OCI-LY7 (cell line): ENCODE results near the gene STAC3. TPM values are rescaled to one million over a fixed set of nuclear protein-coding genes. Genes with fewer than 3 reads are reported as not detected.
A peak's percentile ranks its signal among the peaks of the same experiment; 100 is the strongest.

ENCODE experiments used
- BruUV-seq: library from RNA; stranded (reverse); fragments of 400-500 nt; replicated peaks from 2 replicates; lab custom pipeline; 2021; lab: Mats Ljungman, UMichigan
- CTCF ChIA-PET: fragments of 300-600 bp; sonication (Branson Sonifier 250); formaldehyde crosslinking; loops from one replicate; lab custom pipeline; 2022; ENCODE audit warnings: antibody characterized with exemption; ENCODE audit not compliant: unreplicated experiment; lab: Charles Lee
- POLR2A ChIA-PET: fragments of 300-600 bp; sonication (Branson Sonifier 250); formaldehyde crosslinking; loops from one replicate; lab custom pipeline; 2022; ENCODE audit warnings: antibody characterized with exemption; lab: Charles Lee
- DNase-seq: peaks from one replicate; pipeline ENCODE4 v3.0.0-alpha.2; 2015; ENCODE audit warnings: low spot score
- H2AFZ ChIP-seq: fragments of 200-600 bp; sonication (generic), shearing (Covaris generic); 2 replicates; pipeline ENCODE4 v1.6.1; 2014; ENCODE audit warnings: mild to moderate bottlenecking, antibody characterized with exemption, low read length, moderate library complexity
- H3K27ac ChIP-seq: fragments of 200-600 bp; sonication (generic); 2 replicates; pipeline ENCODE4 v1.5.1; 2014; ENCODE audit warnings: mixed run types, low read depth, mild to moderate bottlenecking, moderate library complexity, low read length, inconsistent platforms; ENCODE audit not compliant: poor library complexity, severe bottlenecking
- H3K36me3 ChIP-seq: fragments of 200-600 bp; sonication (generic); 2 replicates; pipeline ENCODE4 v1.6.1; 2014; ENCODE audit warnings: mild to moderate bottlenecking, antibody characterized with exemption, low read length, moderate library complexity, mixed read lengths; ENCODE audit not compliant: insufficient read depth
- H3K4me1 ChIP-seq: fragments of 200-600 bp; sonication (generic); 2 replicates; pipeline ENCODE4 v1.5.1; 2014; ENCODE audit warnings: mild to moderate bottlenecking, low read length; ENCODE audit not compliant: insufficient read depth, poor library complexity, severe bottlenecking
- H3K4me2 ChIP-seq: fragments of 200-600 bp; sonication (generic); 2 replicates; pipeline ENCODE4 v1.6.1; 2014; ENCODE audit warnings: mild to moderate bottlenecking, low read length
- H3K4me3 ChIP-seq: fragments of 200-600 bp; sonication (generic); 2 replicates; pipeline ENCODE4 v1.5.1; 2014; ENCODE audit warnings: mild to moderate bottlenecking, low read depth, low read length; ENCODE audit not compliant: poor library complexity, severe bottlenecking
- H3K79me2 ChIP-seq: fragments of 200-600 bp; sonication (generic); 2 replicates; pipeline ENCODE4 v1.6.1; 2016; ENCODE audit warnings: low read depth, mild to moderate bottlenecking, low read length, moderate library complexity, mixed read lengths; ENCODE audit not compliant: insufficient read depth
- H3K9me2 ChIP-seq: fragments of 200-600 bp; sonication (generic); 2 replicates; pipeline ENCODE4 v1.6.1; 2016; ENCODE audit warnings: mild to moderate bottlenecking, low read length, mixed read lengths; ENCODE audit not compliant: insufficient read depth
- H3K9me3 ChIP-seq: fragments of 200-600 bp; sonication (generic); 2 replicates; pipeline ENCODE4 v1.6.1; 2014; ENCODE audit warnings: mild to moderate bottlenecking, mixed run types, low read length, mixed read lengths
- H4K20me1 ChIP-seq: fragments of 200-600 bp; sonication (generic); 2 replicates; pipeline ENCODE4 v1.6.1; 2014; ENCODE audit warnings: mild to moderate bottlenecking, antibody characterized with exemption, low read length, moderate library complexity, mixed read lengths; ENCODE audit not compliant: insufficient read depth
- EZH2phosphoT487 ChIP-seq: fragments of 200-600 bp; sonication (generic); IDR thresholded peaks from 2 replicates; pipeline ENCODE4 v1.6.1; 2018; ENCODE audit warnings: low read depth, borderline replicate concordance, mild to moderate bottlenecking, mixed run types, antibody characterized with exemption, low read length, moderate library complexity, mixed read lengths
- intact Hi-C: fragments of 100-400 bp; cut with micrococcal nuclease; formaldehyde crosslinking; loops from one replicate; pipeline ENCODE4 v1.10.0; 2022; ENCODE audit not compliant: unreplicated experiment
- total RNA-seq, 2 experiments: library from RNA; depleted of rRNA in 1 of 2; stranded (reverse); fragments of >200 nt in 1 of 2; shearing (Covaris generic) in 1 of 2; gene quantifications; 2 replicates each; pipeline ENCODE4 v1.2.3, GENCODE V29; 2014 to 2022
- TF ChIP-seq, protein P1 (sequence below): fragments of 200-600 bp; sonication (generic); conservative IDR thresholded peaks from 2 replicates; pipeline ENCODE4 v1.5.1; 2014; ENCODE audit warnings: mild to moderate bottlenecking, antibody characterized with exemption, low read length, moderate library complexity, mixed read lengths

Gene STAC3
- total RNA-seq, 2 experiments from 2014 or later, result 1.4 to 6.8 TPM

DNA sequence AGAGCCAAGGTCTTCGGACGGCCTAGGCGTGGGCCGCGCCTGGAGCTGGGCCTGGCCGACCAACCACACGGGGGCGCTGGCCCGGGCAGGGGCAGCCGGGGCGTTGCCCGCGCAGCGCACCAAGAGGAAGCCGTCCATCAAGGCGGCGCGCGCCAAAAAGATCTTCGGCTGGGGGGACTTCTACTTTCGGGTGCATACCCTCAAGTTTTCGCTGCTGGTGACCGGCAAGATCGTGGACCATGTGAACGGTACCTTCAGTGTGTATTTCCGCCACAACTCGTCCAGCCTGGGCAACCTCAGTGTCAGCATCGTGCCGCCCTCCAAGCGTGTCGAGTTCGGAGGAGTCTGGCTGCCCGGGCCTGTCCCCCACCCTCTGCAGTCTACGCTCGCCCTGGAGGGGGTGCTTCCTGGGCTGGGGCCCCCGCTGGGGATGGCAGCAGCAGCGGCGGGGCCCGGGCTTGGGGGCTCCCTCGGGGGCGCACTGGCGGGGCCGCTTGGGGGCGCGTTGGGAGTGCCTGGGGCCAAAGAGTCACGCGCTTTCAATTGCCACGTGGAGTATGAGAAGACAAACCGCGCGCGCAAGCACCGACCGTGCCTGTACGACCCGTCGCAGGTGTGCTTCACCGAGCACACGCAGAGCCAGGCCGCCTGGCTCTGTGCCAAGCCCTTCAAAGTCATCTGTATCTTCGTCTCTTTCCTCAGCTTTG, 25.9 kb downstream of the STAC3 start:
- Histone ChIP-seq H3K79me2 (peaks cover 7% of the 10 kb centered on the region; the same call in 1 of the 2 replicates), H3K36me3 (no peaks in the 10 kb centered on the region), H3K4me2 (peak overlapping the region; percentile 88), H4K20me1 (no peaks in the 10 kb centered on the region), H3K9me2 (no peaks in the 10 kb centered on the region), H3K27ac (peak overlapping the region; percentile 18), H3K9me3 (no peaks in the 10 kb centered on the region), H3K4me3 (no peak overlapping the region), H3K4me1 (peaks cover 50% of the 10 kb centered on the region), H2AFZ (peak overlapping the region; percentile 65)
- TF ChIP-seq EZH2phosphoT487, result no peak
- TF ChIP-seq, protein P1, sequence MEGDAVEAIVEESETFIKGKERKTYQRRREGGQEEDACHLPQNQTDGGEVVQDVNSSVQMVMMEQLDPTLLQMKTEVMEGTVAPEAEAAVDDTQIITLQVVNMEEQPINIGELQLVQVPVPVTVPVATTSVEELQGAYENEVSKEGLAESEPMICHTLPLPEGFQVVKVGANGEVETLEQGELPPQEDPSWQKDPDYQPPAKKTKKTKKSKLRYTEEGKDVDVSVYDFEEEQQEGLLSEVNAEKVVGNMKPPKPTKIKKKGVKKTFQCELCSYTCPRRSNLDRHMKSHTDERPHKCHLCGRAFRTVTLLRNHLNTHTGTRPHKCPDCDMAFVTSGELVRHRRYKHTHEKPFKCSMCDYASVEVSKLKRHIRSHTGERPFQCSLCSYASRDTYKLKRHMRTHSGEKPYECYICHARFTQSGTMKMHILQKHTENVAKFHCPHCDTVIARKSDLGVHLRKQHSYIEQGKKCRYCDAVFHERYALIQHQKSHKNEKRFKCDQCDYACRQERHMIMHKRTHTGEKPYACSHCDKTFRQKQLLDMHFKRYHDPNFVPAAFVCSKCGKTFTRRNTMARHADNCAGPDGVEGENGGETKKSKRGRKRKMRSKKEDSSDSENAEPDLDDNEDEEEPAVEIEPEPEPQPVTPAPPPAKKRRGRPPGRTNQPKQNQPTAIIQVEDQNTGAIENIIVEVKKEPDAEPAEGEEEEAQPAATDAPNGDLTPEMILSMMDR, result peak; percentile 79
- ChIA-PET CTCF (interaction anchor here (0.5 kb wide), 1 partner anchor 11 kb away, joined by 3 read pairs; no protein-coding TSS in a partner anchor), POLR2A (interaction anchor here (3.1 kb wide), 1 partner anchor 14 kb away, joined by 17 read pairs; no protein-coding TSS in a partner anchor)
- DNase-seq, result peak; percentile 87
- intact Hi-C loops, result no loop called here
- no TSS peak for BruUV-seq

DNA sequence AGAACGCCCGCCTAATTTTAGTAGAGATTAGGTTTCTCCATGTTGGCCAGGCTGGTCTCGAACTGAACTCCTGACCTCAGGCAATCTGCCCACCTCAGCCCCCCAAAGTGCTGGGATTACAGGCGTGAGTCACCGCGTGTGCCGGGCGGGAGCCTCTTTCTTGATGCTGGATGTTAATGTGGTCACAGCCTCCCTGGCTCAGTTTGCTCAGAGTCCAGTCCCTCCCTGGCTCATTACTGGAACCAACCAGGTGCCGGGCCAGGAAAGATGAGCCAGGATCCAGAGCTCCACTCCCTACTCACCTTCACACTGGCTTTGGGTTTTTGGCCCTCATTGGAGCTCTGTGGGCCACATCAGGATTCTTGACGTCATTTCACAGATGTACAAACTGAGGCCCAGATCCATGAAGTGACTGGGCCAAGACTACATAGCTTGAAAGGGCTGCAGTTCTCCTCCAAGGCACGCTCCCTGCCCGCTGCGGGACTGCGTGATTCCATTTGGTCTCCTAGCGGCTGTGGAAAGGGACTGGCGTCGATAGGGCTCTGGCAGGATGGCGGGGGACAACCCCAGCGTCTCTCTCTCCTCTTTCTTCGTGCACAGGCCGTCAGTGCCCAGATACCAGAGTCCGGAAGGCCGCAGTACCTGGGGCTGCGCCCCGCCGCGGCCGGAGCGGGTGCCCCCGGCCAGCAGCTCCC, 26.6 kb downstream of the STAC3 start:
- Histone ChIP-seq H3K9me3 (no peaks in the 10 kb centered on the region), H4K20me1 (no peaks in the 10 kb centered on the region), H3K9me2 (no peaks in the 10 kb centered on the region), H3K27ac (no peak overlapping the region), H3K4me1 (peaks cover 50% of the 10 kb centered on the region), H3K79me2 (no peaks in the 10 kb centered on the region; the same call in 1 of the 2 replicates), H3K4me2 (no peak overlapping the region), H3K36me3 (no peaks in the 10 kb centered on the region), H2AFZ (no peak overlapping the region), H3K4me3 (no peak overlapping the region)
- ChIA-PET CTCF (no interaction called here), POLR2A (no interaction called here)
- intact Hi-C loops, result no loop called here
- no peak for TF ChIP-seq EZH2phosphoT487
- no peak for DNase-seq
- BruUV-seq, result no TSS peak

DNA sequence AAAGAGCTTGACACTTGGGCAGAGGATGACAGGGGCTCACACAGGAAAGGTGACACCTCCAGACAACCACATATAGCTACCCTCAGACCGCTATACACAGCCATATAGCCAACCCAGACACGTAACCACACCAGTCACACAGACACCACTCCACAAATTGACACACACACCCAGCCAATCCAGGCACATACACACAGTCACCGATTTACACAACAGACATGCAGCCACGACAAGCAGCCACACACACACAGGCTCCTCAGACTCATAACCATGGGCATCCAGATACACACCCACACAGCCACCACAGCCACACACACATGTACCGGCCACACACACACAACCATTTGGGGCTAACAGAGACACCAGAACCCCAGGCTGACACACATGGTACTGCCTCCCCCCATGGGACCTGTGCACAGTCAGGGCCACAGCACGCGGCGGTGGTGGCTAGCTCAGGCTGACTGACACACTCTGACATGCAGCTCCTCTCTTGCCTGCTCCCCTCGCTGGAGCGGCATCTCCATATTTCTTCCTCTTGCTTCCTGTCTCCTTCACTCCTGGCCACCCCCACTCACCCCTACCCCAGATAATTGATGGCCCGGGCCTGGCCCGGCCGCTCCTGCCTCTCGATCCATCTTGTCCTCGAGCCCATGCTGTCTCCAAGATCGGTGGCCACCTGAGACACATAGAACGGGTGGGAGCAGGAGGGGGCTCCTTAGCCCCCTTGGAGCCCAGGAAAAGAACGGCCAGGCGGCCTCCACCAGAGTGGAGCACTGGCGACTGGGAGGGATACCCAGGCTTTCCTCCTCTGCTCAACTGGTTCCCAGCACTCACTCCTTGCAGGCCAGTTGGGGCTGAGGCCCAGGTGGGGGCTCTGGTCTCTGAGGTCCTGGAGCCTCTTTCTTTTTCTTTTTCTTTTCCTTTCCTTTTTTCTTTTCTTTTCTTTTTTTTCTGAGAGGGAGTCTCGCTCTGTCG, 27.5 kb downstream of the STAC3 start:
- Histone ChIP-seq H3K36me3 (no peaks in the 10 kb centered on the region), H3K4me3 (no peak overlapping the region), H4K20me1 (no peaks in the 10 kb centered on the region), H3K27ac (no peak overlapping the region), H2AFZ (no peak overlapping the region), H3K9me3 (no peaks in the 10 kb centered on the region), H3K4me2 (no peak overlapping the region; the same call in 1 of the 2 replicates), H3K9me2 (no peaks in the 10 kb centered on the region), H3K79me2 (no peaks in the 10 kb centered on the region), H3K4me1 (peaks cover 49% of the 10 kb centered on the region)
- no TSS peak for BruUV-seq
- no peak for DNase-seq
- POLR2A ChIA-PET, result no interaction called here
- intact Hi-C loops, result no loop called here
- TF ChIP-seq EZH2phosphoT487, result no peak
- TF ChIP-seq, protein P1, result no peak
- CTCF ChIA-PET, result no interaction called here
